Uterus (tissue), 4 donors: ENCODE measurements around the gene VIPR2. TPM values are rescaled to one million over a fixed set of nuclear protein-coding genes. Genes with fewer than 3 reads are reported as not detected.

Experiments
- DNase-seq, 2 donors: peaks; one replicate each; pipeline ENCODE4 v3.0.0-alpha.2; 2019 to 2020
- H3K27ac ChIP-seq, 2 donors: fragments of 200-600 bp; sonication (generic); 1 replicate in 1 of 2; 2 replicates in 1 of 2; pipeline ENCODE4 v1.5.1; 2016 to 2018
- H3K27me3 ChIP-seq, 2 donors: fragments of 200-600 bp; sonication (generic); one replicate each; pipeline ENCODE4 v1.5.1; 2018 to 2019; ENCODE audit warnings: control low read depth in 1 of 2
- H3K36me3 ChIP-seq, 2 donors: fragments of 200-600 bp; sonication (generic); one replicate each; pipeline ENCODE4 v1.5.1; 2019; ENCODE audit warnings: control low read depth in 1 of 2
- H3K4me1 ChIP-seq, 2 donors: fragments of 200-600 bp; sonication (generic); one replicate each; pipeline ENCODE4 v1.5.1; 2018 to 2019; ENCODE audit warnings: control low read depth in 1 of 2
- H3K4me3 ChIP-seq, 2 donors: fragments of 200-600 bp; sonication (generic); 1 replicate in 1 of 2; 2 replicates in 1 of 2; pipeline ENCODE4 v1.5.1; 2018 to 2019; ENCODE audit warnings: mild to moderate bottlenecking in 1 of 2
- H3K9me3 ChIP-seq, 2 donors: fragments of 200-600 bp; sonication (generic); one replicate each; pipeline ENCODE4 v1.5.1; 2019; ENCODE audit warnings: control low read depth in 1 of 2
- CTCF ChIP-seq, 4 experiments: fragments of 200-600 bp in 2 of 4; fragments of 450-650 bp in 2 of 4; sonication (generic) in 2 of 4; IDR thresholded peaks; one replicate each; pipeline ENCODE4 v1.5.1; 2016 to 2019; ENCODE audit warnings: antibody characterized with exemption in 4 of 4, mild to moderate bottlenecking in 2 of 4, moderate library complexity in 1 of 4
- POLR2A ChIP-seq, 2 donors: fragments of 450-650 bp; IDR thresholded peaks; one replicate each; pipeline ENCODE4 v1.6.1; 2016; ENCODE audit warnings: antibody characterized with exemption in 2 of 2, mild to moderate bottlenecking in 1 of 2, moderate library complexity in 1 of 2
- intact Hi-C: fragments of 100-400 bp; cut with DNase I; formaldehyde crosslinking; loops from one replicate; pipeline ENCODE4 v1.15.1; 2023; ENCODE audit warnings: low total_unique reads
- total RNA-seq, 4 donors: library from RNA; depleted of rRNA in 3 of 4; stranded (reverse); fragments of >200 nt in 3 of 4; gene quantifications; one replicate each; pipeline versions ENCODE4 v1.1.0 to v1.2.4, GENCODE V29; 2014 to 2023
- donor health status: DM: yes; HTN: yes; CAD: no.

The VIPR2 gene
- total RNA-seq, 4 donors from 2014 or later, result 3.1 to 9.8 (median 4.5) TPM

- Histone ChIP-seq H3K4me3 (no peak overlapping the region), H3K4me1 (no peaks in the 10 kb centered on the region), H3K9me3 (no peaks in the 10 kb centered on the region), H3K36me3 (no peaks in the 10 kb centered on the region), H3K27ac (no peak overlapping the region), H3K27me3 (no peaks in the 10 kb centered on the region)
- intact Hi-C loops, result no loop called here
- TF ChIP-seq POLR2A (IDR thresholded peaks at IDR 0.05) (no peak), CTCF (IDR thresholded peaks at IDR 0.05) (no peak)
- peak in 1 of 2 donors; percentile 8 for DNase-seq
These were observed 25.5 kb downstream of the VIPR2 start for GRCh38 chr7:159119026-159119741.

GRCh38 chr7:159118623-159119022, 26.0 kb downstream of the VIPR2 start:
- Histone ChIP-seq H3K4me1 (no peaks in the 10 kb centered on the region), H3K27ac (no peak overlapping the region), H3K36me3 (no peaks in the 10 kb centered on the region), H3K9me3 (no peaks in the 10 kb centered on the region), H3K4me3 (no peak overlapping the region), H3K27me3 (no peaks in the 10 kb centered on the region)
- TF ChIP-seq CTCF (IDR thresholded peaks at IDR 0.05) (no peak), POLR2A (IDR thresholded peaks at IDR 0.05) (no peak)
- intact Hi-C loops, result no loop called here
- no peak for DNase-seq

GRCh38 chr7:159118197-159118595, 26.5 kb downstream of the VIPR2 start:
- H3K4me1 ChIP-seq, result no peaks in the 10 kb centered on the region
- TF ChIP-seq CTCF (IDR thresholded peaks at IDR 0.05) (no peak), POLR2A (IDR thresholded peaks at IDR 0.05) (no peak)
- no peaks in the 10 kb centered on the region for H3K36me3 ChIP-seq
- no peak overlapping the region for H3K4me3 ChIP-seq
- H3K27me3 ChIP-seq, result no peaks in the 10 kb centered on the region
- H3K9me3 ChIP-seq, result no peaks in the 10 kb centered on the region
- intact Hi-C loops, result no loop called here
- no peak overlapping the region for H3K27ac ChIP-seq
- DNase-seq, result peak in 1 of 2 donors; percentile 4

- peaks cover 0 to 3% of the 10 kb centered on the region in 2 donors for H3K27me3 ChIP-seq
- intact Hi-C loops, result no loop called here
- no peak overlapping the region for H3K4me3 ChIP-seq
- H3K27ac ChIP-seq, result no peak overlapping the region
- H3K36me3 ChIP-seq, result no peaks in the 10 kb centered on the region
- no peaks in the 10 kb centered on the region for H3K9me3 ChIP-seq
- H3K4me1 ChIP-seq, result no peaks in the 10 kb centered on the region
- TF ChIP-seq CTCF (IDR thresholded peaks at IDR 0.05) (no peak), POLR2A (IDR thresholded peaks at IDR 0.05) (no peak)
- DNase-seq, result peak; percentile 5 to 7
These were observed 27.1 kb downstream of the VIPR2 start for GRCh38 chr7:159117366-159118196.
